HG03039 (cell line): ENCODE data around the gene SIX4.
"Not testable (repeated sequence)": the region's sequence is repeated elsewhere in the genome, so short reads cannot be mapped to it uniquely, and the experiment has no call there.

Experiments
- ATAC-seq: cut with Tn5 transposase; IDR thresholded peaks from one replicate; pipeline ENCODE4 v1.9.1; 2021; ENCODE audit warnings: mild to moderate bottlenecking, moderate library complexity; ENCODE audit not compliant: unreplicated experiment

The SIX4 gene

DNA sequence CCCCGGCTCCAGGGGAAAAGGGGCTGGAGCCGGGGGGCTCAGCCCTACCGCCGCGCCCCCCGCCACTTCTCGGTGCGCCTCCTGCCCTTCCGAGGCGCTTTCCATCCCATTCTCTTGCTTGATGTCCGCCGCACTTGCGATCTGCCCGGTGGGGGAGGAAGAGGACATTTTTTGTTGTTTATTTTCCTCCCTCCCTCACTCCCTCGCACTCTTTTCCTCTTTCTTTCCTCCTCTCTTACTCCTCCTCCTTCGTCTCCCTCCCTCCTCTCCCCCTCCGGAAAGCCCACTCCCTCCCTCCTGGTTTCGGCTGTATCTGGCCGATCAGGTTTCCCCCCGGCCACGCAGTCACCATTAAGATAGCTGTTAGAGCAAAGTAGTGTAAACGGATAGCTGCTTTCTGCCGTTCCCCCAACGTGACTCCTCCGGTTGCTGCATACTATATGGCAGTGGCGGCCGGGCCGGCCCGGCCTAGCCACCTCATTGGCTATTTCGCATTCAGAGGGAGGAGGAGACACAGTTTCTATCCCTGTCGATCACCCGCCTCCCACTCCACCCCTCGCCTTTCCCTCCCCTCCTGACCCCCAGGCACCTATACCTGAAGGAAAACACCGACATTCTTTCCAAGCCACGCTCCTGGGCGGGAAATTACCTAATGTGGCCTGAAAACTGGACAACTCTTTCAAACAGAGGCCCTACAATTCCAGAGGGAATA lies at the start of gene SIX4:
SIX4 (minus strand) TSS at position 445 of the 712 bp plus-strand sequence; CDS start at position 168, 277 bp downstream.
- peak; percentile 68 for ATAC-seq

DNA sequence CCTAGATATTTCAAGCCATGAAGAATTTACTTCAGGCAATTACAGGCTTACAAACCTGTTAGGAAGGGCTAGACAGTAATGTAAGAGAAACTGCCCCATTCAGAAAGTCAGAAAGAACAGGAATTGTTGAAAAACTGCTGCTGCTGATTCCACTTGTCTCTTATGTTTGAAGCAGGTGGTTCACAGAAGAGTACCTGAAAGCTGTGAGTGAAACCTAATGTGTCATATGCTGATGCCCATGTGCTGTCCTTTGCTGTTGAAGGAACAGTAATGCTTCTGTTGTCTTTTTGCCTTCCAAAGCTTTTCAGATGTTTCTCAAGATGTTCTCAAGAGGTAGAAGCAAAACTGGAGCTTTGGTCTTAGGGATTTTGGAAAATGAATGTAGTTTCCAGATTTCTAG lies 49.4 kb upstream of the SIX4 start:
- no peak for ATAC-seq

DNA sequence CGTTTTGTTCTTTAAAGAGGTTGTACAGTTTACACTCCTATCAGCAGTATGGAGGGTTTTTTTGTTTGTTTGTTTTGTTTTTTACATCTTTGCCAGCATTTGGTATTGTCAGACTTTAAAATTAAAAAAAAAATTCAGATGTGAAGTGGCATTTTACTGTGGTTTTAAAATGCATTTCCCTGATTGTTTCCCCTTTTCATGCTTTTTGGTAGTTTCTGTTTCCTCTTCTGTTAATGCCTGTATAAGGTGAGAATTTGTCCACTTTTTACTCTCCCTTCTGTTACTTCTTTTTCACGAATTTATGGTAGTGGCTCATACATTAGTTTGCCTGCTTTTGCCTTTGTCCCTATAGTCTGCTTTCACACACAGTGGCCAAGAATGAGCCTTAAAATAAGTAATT lies 47.0 kb upstream of the SIX4 start:
- no peak for ATAC-seq

DNA sequence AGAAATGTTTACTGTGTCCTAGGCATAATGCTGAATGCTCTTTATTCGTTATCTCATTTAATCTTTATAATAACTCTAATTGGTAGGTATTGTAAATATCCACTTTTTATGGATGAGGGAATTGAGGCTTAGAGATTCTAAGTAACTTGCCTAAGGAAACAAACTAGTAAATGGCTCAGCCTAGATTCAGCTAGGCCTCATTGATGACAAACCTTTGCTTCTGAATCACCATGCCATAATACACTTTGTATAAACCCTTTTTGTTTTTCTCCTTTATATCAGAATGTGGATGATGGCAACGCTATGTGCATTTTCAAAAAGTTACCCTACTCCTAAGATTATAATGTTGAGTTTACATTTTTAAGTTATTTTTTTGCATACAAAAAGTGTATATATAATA lies 44.5 kb upstream of the SIX4 start:
- ATAC-seq, result no peak

DNA sequence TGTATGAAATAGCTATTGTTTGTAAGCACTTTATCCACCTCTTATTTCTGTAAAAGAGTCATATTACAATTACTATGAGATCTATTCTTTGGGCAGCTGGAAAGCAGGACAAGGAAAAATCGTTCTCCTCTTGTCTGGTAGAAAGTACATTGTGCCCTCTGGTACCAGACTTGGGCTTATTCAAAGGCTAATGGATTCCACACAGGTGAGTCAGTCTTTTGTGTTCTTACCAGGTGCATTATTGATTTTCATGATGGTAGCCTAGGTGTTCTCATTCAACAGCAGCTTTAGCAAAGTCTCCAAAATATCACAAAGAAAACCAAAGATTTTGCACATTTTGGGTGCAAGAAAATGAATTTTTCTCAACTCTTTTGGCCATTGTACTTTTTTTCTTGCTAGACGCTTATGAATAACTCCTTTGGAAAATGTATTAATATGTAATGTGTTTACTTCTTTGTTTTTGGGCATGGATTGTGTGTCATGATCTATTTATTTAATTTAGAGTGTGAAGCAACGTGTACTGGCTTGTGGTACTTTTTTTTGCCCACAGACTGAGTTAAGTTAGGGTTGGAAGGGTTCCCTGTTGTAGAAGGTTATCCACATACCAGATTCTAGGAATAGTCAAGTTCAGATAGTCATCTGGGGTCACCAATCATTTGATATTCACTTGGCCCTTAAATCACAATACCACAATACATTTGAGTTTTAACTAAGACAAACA lies 36.7 kb upstream of the SIX4 start:
- no peak for ATAC-seq

- no peak for ATAC-seq
Observed at GRCh38 chr14:60760209-60760608, 36.1 kb upstream of the SIX4 start.

DNA sequence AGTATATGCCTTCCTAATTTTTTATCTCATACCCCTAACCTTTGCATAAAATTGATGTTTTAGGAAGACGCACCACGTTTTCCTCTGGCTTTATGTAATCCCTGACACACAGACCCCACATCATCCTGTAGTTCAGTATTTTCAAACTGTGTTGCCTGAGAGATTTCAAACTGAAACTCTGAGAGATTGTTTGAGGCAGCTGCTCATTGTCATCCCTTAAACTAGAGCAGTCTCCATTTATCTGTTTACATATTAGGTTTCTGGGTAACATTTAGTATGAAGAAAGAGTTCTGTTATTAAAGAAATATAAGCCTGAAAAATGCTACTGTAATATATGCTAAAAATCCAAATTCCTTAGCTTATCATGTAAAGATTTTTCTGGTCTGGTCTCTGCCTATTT lies 34.7 kb upstream of the SIX4 start:
- ATAC-seq, result no peak

DNA sequence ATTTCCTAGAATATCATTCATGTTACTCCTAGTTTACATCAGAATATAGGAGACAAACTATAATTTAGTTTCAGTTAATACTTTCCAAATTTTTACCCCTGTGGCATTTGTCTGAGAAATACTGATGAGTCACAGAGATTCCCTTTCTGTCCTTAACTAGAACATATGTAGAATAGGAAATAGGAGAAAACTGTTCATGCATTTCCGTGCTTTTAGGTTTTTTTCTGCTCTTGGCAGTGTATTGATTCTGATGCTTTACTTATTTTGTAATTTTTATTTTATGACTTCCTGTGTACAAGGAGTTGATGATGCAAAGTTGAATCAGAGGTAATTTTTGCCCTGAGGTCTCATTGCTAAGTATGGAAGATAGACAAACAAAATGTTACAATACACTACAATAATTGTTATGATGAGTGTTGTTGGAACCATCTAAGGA lies 33.4 kb upstream of the SIX4 start:
- ATAC-seq, result no peak

DNA sequence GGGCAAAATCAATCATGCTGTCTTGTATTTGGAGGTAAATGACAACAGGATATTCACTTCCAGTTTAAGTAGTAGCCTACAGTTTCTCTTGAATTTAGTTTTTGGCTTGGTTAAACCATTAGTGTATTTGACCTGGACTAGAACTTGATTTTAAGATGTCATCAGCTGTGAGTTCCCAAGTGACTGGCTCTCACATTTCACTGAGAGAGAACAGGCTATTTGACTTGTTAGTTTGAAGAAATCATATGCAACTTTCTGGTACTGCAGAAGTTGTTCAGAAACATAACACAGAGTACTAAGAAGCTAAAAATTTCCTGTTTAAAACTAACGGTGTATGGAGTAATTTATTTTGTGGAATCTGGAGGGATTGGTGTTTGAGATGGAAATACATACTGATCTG lies 32.7 kb upstream of the SIX4 start:
- no peak for ATAC-seq

- peak; percentile 98 for ATAC-seq
Observed at GRCh38 chr14:60753264-60754119, 29.3 kb upstream of the SIX4 start.

- ATAC-seq, result no peak
Observed at GRCh38 chr14:60744566-60744965, 20.4 kb upstream of the SIX4 start.

- no peak for ATAC-seq
Observed at GRCh38 chr14:60738843-60739508, 14.8 kb upstream of the SIX4 start.

GRCh38 chr14:60736494-60736893 lies 12.3 kb upstream of the SIX4 start:
- no peak for ATAC-seq

DNA sequence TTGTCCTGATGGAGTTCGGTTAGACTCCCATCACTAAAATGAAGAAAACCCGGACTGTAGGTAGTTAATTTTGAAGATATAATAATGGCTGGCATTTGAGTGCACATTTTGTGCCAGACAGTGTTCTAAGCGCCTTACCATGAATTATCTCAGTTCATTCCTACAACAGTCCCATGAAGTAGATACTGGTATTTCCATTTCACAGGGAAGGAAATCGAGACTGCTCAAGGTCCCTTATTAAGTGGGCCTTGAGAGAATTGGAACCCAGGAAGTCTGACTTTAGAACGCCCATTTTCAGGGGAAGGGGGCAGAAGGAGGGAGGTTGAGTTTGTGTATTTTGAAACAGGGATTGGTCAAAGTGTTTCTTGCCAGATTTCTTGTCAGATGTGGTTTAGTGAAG lies 11.3 kb upstream of the SIX4 start:
- ATAC-seq, result no peak

GRCh38 chr14:60734465-60735242 lies 10.5 kb upstream of the SIX4 start, which contains the start of gene MNAT1:
MNAT1 (plus strand) TSS chr14:60734761; CDS start chr14:60734863, 102 bp downstream.
- peak; percentile 89 for ATAC-seq

- ATAC-seq, result no peak
Observed at GRCh38 chr14:60732840-60733483, 8.8 kb upstream of the SIX4 start.

- ATAC-seq, result not testable (repeated sequence)
Observed at GRCh38 chr14:60731291-60731690, 7.1 kb upstream of the SIX4 start.

DNA sequence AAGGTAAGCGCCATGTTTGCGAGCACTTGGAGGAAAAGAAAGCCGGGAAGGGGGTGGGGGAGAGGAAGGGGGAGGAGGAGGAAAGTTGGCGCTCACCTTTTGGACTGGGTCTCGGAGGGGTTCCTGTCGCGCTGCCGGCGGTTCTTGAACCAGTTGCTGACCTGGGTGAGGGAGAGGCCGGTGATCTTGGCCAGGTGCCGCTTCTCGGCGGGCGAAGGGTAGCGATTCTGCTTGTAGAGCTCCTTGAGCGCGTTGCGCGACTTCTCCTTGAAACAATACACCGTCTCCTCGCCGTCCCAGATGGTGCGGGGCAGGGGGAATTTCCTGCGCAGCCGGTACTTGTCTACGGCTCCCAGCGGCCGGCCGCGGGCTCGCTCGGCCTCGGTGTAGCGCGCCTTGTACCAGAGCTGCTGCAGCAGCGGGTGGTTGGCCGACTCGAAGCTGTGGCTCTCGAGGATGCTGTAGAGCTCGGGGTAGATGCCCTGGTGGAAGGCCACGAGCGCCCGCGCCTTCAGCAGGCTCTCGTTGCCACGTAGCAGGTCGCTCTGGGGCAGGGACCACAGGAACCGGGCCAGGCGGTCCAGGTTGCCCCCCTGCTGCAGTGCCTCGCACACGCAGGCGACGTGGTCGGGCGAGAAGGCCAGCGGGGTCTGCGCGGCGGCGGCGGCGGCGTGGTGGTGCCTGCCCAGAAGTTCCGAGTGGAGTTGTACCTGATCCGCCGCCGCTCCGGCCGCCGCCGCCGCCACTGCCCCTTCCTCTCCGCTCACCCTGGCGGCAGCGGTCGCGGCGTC lies 840 bp downstream of the SIX4 start:
- peak; percentile 28 for ATAC-seq
